Left ventricle myocardium inferior (tissue), 1 donor: ENCODE measurements around the gene SLC5A10. TPM values are rescaled to one million over a fixed set of nuclear protein-coding genes. Genes with fewer than 3 reads are reported as not detected.

ENCODE experiments used
- DNase-seq: peaks from one replicate; pipeline ENCODE4 v3.0.0-alpha.2; 2020
- H3K27ac ChIP-seq: fragments of 200-600 bp; replicated peaks from 2 replicates; pipeline ENCODE4 v1.8.0; 2021
- H3K27me3 ChIP-seq: fragments of 200-600 bp; 2 replicates; pipeline ENCODE4 v1.8.0; 2021; ENCODE audit warnings: low read depth
- H3K36me3 ChIP-seq: fragments of 200-600 bp; 2 replicates; pipeline ENCODE4 v1.8.0; 2021
- H3K4me1 ChIP-seq: fragments of 200-600 bp; 2 replicates; pipeline ENCODE4 v1.8.0; 2021
- H3K4me3 ChIP-seq: fragments of 200-600 bp; 2 replicates; pipeline ENCODE4 v1.8.0; 2021; ENCODE audit warnings: mild to moderate bottlenecking, moderate library complexity
- H3K9me3 ChIP-seq: fragments of 200-600 bp; replicated peaks from 2 replicates; pipeline ENCODE4 v1.8.0; 2021
- intact Hi-C: fragments of 100-400 bp; cut with micrococcal nuclease; formaldehyde crosslinking; loops from one replicate; pipeline ENCODE4 v1.11.0; 2022
- total RNA-seq: library from RNA; stranded (reverse); fragmentation: NEBNext Ultra II Directional; extraction: Animal tissue kit (Norgen Biotek cat#: 25700); gene quantifications from one replicate; pipeline ENCODE4 v1.2.1, GENCODE V29; 2021
- TF ChIP-seq, protein P1 (sequence below): fragments of 200-600 bp; IDR thresholded peaks from 2 replicates; pipeline ENCODE4 v1.8.0; 2021; ENCODE audit warnings: antibody characterized with exemption, mild to moderate bottlenecking, borderline replicate concordance
- donor health status: DM: no; HTN: yes; CAD: no; lungs with severe emphysema.

SLC5A10 gene
- total RNA-seq, 1 donor from 2014 or later, result not detected

DNA sequence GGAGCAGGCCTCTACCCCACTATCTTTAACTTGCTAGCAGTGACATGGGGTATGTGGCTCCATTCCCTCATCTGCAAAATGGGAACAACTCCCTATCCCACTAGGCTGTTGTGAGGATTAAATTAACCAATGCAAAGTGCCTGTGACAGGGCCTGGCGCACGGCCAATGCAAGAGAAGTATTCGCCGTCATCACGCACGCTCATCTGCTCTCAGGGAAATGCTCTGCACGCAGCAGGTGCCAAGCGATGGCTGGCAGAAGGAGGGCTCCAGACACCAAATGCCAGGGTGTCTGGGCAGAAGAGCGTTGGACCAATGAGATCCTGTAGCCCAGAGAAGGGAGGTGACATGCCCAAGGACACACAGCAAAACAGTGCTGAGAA is 35.3 kb downstream of the SLC5A10 start:
- no peaks in the 10 kb centered on the region for H3K36me3 ChIP-seq
- H3K4me1 ChIP-seq, result peaks cover 13% of the 10 kb centered on the region
- no peak for DNase-seq
- H3K27me3 ChIP-seq, result no peaks in the 10 kb centered on the region
- no peak overlapping the region for H3K4me3 ChIP-seq
- H3K9me3 ChIP-seq, result no peaks in the 10 kb centered on the region
- H3K27ac ChIP-seq, result no peak overlapping the region
- TF ChIP-seq, protein P1, sequence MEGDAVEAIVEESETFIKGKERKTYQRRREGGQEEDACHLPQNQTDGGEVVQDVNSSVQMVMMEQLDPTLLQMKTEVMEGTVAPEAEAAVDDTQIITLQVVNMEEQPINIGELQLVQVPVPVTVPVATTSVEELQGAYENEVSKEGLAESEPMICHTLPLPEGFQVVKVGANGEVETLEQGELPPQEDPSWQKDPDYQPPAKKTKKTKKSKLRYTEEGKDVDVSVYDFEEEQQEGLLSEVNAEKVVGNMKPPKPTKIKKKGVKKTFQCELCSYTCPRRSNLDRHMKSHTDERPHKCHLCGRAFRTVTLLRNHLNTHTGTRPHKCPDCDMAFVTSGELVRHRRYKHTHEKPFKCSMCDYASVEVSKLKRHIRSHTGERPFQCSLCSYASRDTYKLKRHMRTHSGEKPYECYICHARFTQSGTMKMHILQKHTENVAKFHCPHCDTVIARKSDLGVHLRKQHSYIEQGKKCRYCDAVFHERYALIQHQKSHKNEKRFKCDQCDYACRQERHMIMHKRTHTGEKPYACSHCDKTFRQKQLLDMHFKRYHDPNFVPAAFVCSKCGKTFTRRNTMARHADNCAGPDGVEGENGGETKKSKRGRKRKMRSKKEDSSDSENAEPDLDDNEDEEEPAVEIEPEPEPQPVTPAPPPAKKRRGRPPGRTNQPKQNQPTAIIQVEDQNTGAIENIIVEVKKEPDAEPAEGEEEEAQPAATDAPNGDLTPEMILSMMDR, result no peak
- intact Hi-C loops, result no loop called here

DNA sequence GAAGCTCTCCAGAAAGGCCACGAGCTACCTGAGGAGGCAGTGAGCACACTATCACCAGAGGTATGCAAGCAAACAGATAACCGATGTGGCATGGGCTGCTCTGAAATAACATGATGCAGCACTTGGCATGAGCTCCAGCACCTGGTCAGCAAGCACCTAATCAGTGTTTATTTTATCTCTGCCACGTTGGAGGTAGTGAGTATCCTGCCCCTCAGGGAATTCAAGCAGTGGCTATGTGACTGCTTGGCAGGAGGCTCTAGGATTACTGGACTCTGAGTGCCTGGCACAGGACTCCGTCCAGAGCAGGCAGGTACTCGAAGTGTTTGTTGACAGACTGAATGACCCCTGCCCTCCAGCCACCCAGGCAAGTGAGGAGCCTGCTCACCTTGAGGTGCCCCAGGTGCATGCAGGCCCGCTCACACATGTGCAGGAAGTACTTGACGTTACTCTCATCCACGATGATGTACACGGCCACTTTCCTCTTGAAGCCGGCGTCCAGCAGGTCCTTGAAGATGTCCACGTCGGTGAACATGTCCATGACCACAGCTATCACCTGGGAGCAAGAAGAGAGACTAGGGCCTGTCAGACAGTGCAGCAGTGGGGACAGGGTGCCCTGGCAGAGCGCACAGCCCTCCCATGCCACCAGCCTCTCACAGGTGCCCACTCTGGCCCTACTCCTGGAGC is 36.0 kb downstream of the SLC5A10 start:
- H3K4me1 ChIP-seq, result peaks cover 13% of the 10 kb centered on the region
- no peak for DNase-seq

DNA sequence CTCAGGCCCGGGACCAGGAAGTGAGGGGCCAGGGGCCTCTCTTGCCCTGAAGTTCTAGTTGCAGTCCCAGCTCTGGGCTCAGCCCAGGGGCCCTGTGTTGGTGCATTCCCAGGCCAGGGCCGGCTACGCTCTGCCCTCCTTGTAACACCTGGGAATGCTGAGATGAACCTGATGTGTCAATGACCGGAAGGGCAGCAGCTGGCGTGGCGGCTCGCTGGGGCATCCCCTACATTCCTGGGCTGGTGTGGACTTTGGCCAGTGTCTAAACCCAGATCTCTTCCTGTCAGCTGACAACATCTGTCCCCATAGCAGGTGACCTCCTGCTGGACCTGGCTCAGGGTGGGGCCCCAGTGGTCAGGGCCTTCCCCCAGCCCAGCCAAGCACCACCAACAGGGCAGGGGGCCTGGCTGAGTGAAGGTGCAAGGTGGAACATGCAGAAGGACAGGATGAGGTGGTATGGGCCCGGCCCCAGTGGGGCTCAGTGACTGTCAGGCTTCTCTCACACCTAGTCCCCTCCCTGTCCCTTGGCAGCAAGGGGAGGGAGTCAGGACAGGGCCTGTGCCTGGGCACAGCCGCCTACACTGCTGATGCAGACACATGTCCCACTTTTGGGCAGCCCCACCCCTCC is 36.7 kb downstream of the SLC5A10 start:
- no peak overlapping the region for H3K4me3 ChIP-seq
- no peak for DNase-seq
- intact Hi-C loops, result no loop called here
- no peak overlapping the region for H3K27ac ChIP-seq
- H3K36me3 ChIP-seq, result no peaks in the 10 kb centered on the region
- H3K27me3 ChIP-seq, result no peaks in the 10 kb centered on the region
- TF ChIP-seq, protein P1, result no peak
- peaks cover 13% of the 10 kb centered on the region for H3K4me1 ChIP-seq
- H3K9me3 ChIP-seq, result no peaks in the 10 kb centered on the region

More for the DNA sequence above, 36.0 kb downstream of the SLC5A10 start:
- no peaks in the 10 kb centered on the region for H3K36me3 ChIP-seq
- no peaks in the 10 kb centered on the region for H3K9me3 ChIP-seq
- TF ChIP-seq, protein P1, result no peak
- H3K27ac ChIP-seq, result no peak overlapping the region
- intact Hi-C loops, result no loop called here
- no peaks in the 10 kb centered on the region for H3K27me3 ChIP-seq
- no peak overlapping the region for H3K4me3 ChIP-seq

DNA sequence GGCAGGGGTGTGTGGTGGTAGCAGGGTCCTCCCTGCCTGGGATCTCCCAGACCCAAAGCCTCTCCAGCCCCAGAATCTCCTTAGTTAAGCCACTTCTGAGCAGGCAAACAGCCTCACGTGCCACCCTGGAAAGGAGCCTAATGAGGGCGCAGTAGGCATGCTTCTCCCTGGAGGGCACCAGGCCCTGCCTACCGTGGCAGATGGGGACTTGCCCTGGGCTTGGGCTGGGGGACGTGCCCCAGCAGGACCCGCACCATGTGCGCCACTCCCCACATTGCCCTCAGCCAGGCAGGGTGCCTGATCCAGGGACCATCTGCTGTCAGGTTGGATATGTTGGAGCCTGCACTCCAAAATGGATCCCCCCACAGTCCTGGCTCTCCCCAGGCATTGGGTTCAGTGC is 38.4 kb downstream of the SLC5A10 start:
- no peaks in the 10 kb centered on the region for H3K27me3 ChIP-seq
- DNase-seq, result no peak
- H3K9me3 ChIP-seq, result peaks cover 7% of the 10 kb centered on the region
- H3K27ac ChIP-seq, result no peak overlapping the region
- TF ChIP-seq, protein P1, result no peak
- H3K36me3 ChIP-seq, result no peaks in the 10 kb centered on the region
- no peak overlapping the region for H3K4me3 ChIP-seq
- peaks cover 13% of the 10 kb centered on the region for H3K4me1 ChIP-seq
- intact Hi-C loops, result no loop called here

DNA sequence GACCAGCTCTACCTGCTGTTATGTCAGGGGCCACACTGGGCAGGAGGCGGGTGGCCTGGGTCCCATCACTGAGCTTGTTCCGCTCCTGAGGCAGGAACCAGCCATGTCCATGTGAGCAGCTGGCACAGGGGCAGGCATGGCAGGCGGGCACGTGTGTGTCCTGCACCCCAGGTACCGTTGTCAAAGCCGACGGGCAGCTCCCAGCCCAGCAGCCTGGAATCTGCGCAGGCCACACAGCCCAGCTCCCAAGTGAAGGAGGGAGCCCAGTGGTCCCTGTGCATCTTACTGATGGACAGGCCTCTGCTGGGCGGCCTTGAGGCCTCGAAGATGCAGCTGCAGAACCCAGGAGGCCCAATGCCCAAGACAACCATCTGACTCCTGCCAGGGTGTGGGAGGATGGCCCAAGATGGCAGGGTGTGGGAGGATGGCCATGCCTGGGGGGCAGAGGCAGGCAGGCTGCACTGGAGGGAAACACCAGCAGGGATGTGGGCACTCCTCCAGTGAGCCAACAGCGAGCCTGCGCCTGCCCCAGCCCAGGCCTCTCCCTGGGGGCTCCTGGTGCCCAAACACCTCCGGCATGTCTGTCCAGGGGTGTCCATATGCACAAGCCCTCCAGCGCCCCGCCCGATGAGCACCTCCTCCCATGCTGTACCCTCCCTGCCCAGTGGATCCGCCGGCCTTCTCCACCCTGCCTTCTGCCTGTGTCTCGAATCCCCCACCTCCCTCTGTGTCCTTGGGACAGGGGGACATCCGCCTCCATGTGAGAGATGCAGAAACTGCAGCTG is 39.8 kb downstream of the SLC5A10 start:
- Histone ChIP-seq H3K9me3 (peaks cover 17% of the 10 kb centered on the region), H3K4me1 (peaks cover 13% of the 10 kb centered on the region), H3K4me3 (no peak overlapping the region), H3K27me3 (no peaks in the 10 kb centered on the region), H3K36me3 (no peaks in the 10 kb centered on the region), H3K27ac (no peak overlapping the region)
- DNase-seq, result no peak
- TF ChIP-seq, protein P1, result no peak
- intact Hi-C loops, result no loop called here
